CD4-positive, alpha-beta T cell (primary cell): ENCODE results near the gene ST6GALNAC3. TPM values are rescaled to one million over a fixed set of nuclear protein-coding genes. Genes with fewer than 3 reads are reported as not detected.

Experiments
- ATAC-seq: fragments of 200-7000 bp; cut with Tn5 transposase; one replicate; pipeline ENCODE4 v1.10.0; 2022; ENCODE audit warnings: mild to moderate bottlenecking; ENCODE audit not compliant: poor library complexity
- CTCF ChIA-PET: fragments of 350-600 bp; sonication (Branson Sonifier 250); formaldehyde crosslinking; loops from one replicate; lab custom pipeline; 2021; ENCODE audit warnings: antibody characterized with exemption, inconsistent platforms; lab: Charles Lee
- POLR2A ChIA-PET: fragments of 350-600 bp; sonication (Branson Sonifier 250); formaldehyde crosslinking; loops from one replicate; lab custom pipeline; 2021; ENCODE audit warnings: antibody characterized with exemption, inconsistent platforms; lab: Charles Lee
- DNase-seq, 14 experiments: peaks; one replicate each; pipeline ENCODE4 v3.0.0-alpha.2; 2013 to 2020; ENCODE audit warnings: mixed read lengths in 2 of 14
- H3K27ac ChIP-seq, 2 donors: one replicate each; pipeline versions ENCODE4 v1.5.1 to v1.7.0; 2013; ENCODE audit warnings: low read length in 2 of 2, low read depth in 1 of 2, mild to moderate bottlenecking in 1 of 2
- H3K27me3 ChIP-seq, 2 experiments: 1 replicate in 1 of 2; 2 replicates in 1 of 2; pipeline versions ENCODE4 v1.6.1 to v1.7.0; 2013; ENCODE audit warnings: low read length in 2 of 2, control low read depth in 1 of 2, mild to moderate bottlenecking in 1 of 2, moderate library complexity in 1 of 2; ENCODE audit not compliant: insufficient read depth in 2 of 2, control insufficient read depth in 1 of 2
- H3K36me3 ChIP-seq: one replicate; pipeline ENCODE4 v1.6.1; 2013; ENCODE audit warnings: low read length, control low read depth; ENCODE audit not compliant: insufficient read depth
- H3K4me1 ChIP-seq: one replicate; pipeline ENCODE4 v1.6.1; 2013; ENCODE audit warnings: low read length, control low read depth; ENCODE audit not compliant: insufficient read depth
- H3K4me3 ChIP-seq: one replicate; pipeline ENCODE4 v1.5.1; 2013; ENCODE audit warnings: mild to moderate bottlenecking, low read length, moderate library complexity
- H3K9me3 ChIP-seq, 2 experiments: 1 replicate in 1 of 2; 2 replicates in 1 of 2; pipeline versions ENCODE4 v1.6.1 to v1.7.0; 2013; ENCODE audit warnings: low read length in 2 of 2, mild to moderate bottlenecking in 2 of 2, control low read depth in 1 of 2, moderate library complexity in 1 of 2; ENCODE audit not compliant: control insufficient read depth in 1 of 2, insufficient read depth in 1 of 2
- H3K27ac Mint-ChIP-seq: one replicate; pipeline ENCODE4 v1.8.0; 2020; ENCODE audit warnings: mixed read lengths
- H3K27me3 Mint-ChIP-seq: one replicate; pipeline ENCODE4 v1.8.0; 2021; ENCODE audit warnings: mixed read lengths
- H3K36me3 Mint-ChIP-seq: one replicate; pipeline ENCODE4 v1.8.0; 2021; ENCODE audit warnings: low read depth, mixed read lengths
- H3K4me1 Mint-ChIP-seq: one replicate; pipeline ENCODE4 v1.8.0; 2021; ENCODE audit warnings: low read depth, mixed read lengths
- H3K4me3 Mint-ChIP-seq: one replicate; pipeline ENCODE4 v1.8.0; 2020; ENCODE audit warnings: mild to moderate bottlenecking, mixed read lengths
- H3K9me3 Mint-ChIP-seq: one replicate; pipeline ENCODE4 v1.8.0; 2020; ENCODE audit warnings: mixed read lengths
- CTCF ChIP-seq: fragments of 200-600 bp; IDR thresholded peaks from one replicate; pipeline ENCODE4 v1.8.0; 2022; ENCODE audit warnings: antibody characterized with exemption, mild to moderate bottlenecking
- intact Hi-C, 2 experiments: fragments of 100-400 bp; cut with DNase I in 1 of 2; cut with micrococcal nuclease in 1 of 2; formaldehyde crosslinking; loops; one replicate each; pipeline versions ENCODE4 v1.15.1 to v1.9.0; 2023 to 2025; cut with DNase I, micrococcal nuclease
- total RNA-seq, 174 experiments: library from RNA in 2 of 174; stranded (reverse) in 2 of 174; gene quantifications; one replicate each; pipeline ENCODE4 v1.2.3 and lab custom pipeline; 2021 to 2026

The ST6GALNAC3 gene
- total RNA-seq, 2 experiments from 2014 or later, result 0.77 to 1.3 TPM

- ChIA-PET CTCF (no interaction called here), POLR2A (no interaction called here)
- no peaks in the 10 kb centered on the region for H3K36me3 Mint-ChIP-seq
Observed at GRCh38 chr1:76477156-76477555, 402.6 kb downstream of the ST6GALNAC3 start.

GRCh38 chr1:76480827-76481226 is 406.3 kb downstream of the ST6GALNAC3 start:
- H3K27ac Mint-ChIP-seq, result no peak overlapping the region
- no peaks in the 10 kb centered on the region for H3K27me3 Mint-ChIP-seq
- no peak for TF ChIP-seq CTCF
- ATAC-seq (no peak), DNase-seq (no peak)
- CTCF ChIA-PET, result no interaction called here
- no peaks in the 10 kb centered on the region for H3K4me1 ChIP-seq
- H3K4me3 ChIP-seq, result no peak overlapping the region
- peaks cover 2% of the 10 kb centered on the region for H3K9me3 Mint-ChIP-seq
- intact Hi-C loops, result no loop called here
- H3K36me3 Mint-ChIP-seq, result no peaks in the 10 kb centered on the region
- POLR2A ChIA-PET, result no interaction called here
- no peaks in the 10 kb centered on the region for H3K4me1 Mint-ChIP-seq
- H3K27ac ChIP-seq, result no peak overlapping the region
- H3K4me3 Mint-ChIP-seq, result no peak overlapping the region
- no peaks in the 10 kb centered on the region for H3K27me3 ChIP-seq
- H3K36me3 ChIP-seq, result no peaks in the 10 kb centered on the region
- H3K9me3 ChIP-seq, result no peaks in the 10 kb centered on the region

More at GRCh38 chr1:76477156-76477555, 402.6 kb downstream of the ST6GALNAC3 start:
- no peak overlapping the region for H3K27ac Mint-ChIP-seq
- Histone ChIP-seq H3K9me3 (no peaks in the 10 kb centered on the region), H3K4me3 (no peak overlapping the region), H3K36me3 (no peaks in the 10 kb centered on the region), H3K27me3 (no peaks in the 10 kb centered on the region), H3K27ac (no peak overlapping the region), H3K4me1 (no peaks in the 10 kb centered on the region)
- no peak overlapping the region for H3K4me3 Mint-ChIP-seq
- ATAC-seq (no peak), DNase-seq (no peak)
- no peaks in the 10 kb centered on the region for H3K4me1 Mint-ChIP-seq
- no peaks in the 10 kb centered on the region for H3K27me3 Mint-ChIP-seq
- peaks cover 2% of the 10 kb centered on the region for H3K9me3 Mint-ChIP-seq
- TF ChIP-seq CTCF, result no peak
- intact Hi-C loops, result no loop called here

GRCh38 chr1:76481672-76482071 is 407.1 kb downstream of the ST6GALNAC3 start:
- no peak for ATAC-seq
- Mint-ChIP-seq H3K4me3 (no peak overlapping the region), H3K4me1 (no peaks in the 10 kb centered on the region), H3K27me3 (no peaks in the 10 kb centered on the region), H3K27ac (no peak overlapping the region), H3K36me3 (no peaks in the 10 kb centered on the region), H3K9me3 (peaks cover 2% of the 10 kb centered on the region)
- TF ChIP-seq CTCF, result no peak
- H3K9me3 ChIP-seq, result no peaks in the 10 kb centered on the region
- H3K4me1 ChIP-seq, result no peaks in the 10 kb centered on the region
- ChIA-PET POLR2A (no interaction called here), CTCF (interaction anchor here (0.7 kb wide), 1 partner anchor 14 kb away, joined by 3 read pairs; no protein-coding TSS in a partner anchor)
- no peaks in the 10 kb centered on the region for H3K36me3 ChIP-seq
- no peak overlapping the region for H3K4me3 ChIP-seq
- DNase-seq, result no peak
- no peaks in the 10 kb centered on the region for H3K27me3 ChIP-seq
- intact Hi-C loops, result no loop called here
- H3K27ac ChIP-seq, result no peak overlapping the region
